H1 (cell line): Measurements from ENCODE around the gene CUEDC2.

Source experiments
- BACH1 ChIP-seq: IDR thresholded peaks from 2 replicates; pipeline ENCODE4 v1.6.1; 2012; ENCODE audit warnings: low read length, improper control_type of control experiment
- CHD1 ChIP-seq: IDR thresholded peaks from 2 replicates; pipeline ENCODE4 v1.6.1; 2012; ENCODE audit warnings: low read depth, low read length, improper control_type of control experiment
- CTCF ChIP-seq, 3 experiments: IDR thresholded peaks; 1 replicate in 2 of 3; 2 replicates in 1 of 3; pipeline versions ENCODE4 v1.5.1 to v1.6.1; 2011; ENCODE audit warnings: low read length in 3 of 3, mild to moderate bottlenecking in 3 of 3, inconsistent platforms in 2 of 3, low read depth in 1 of 3, moderate library complexity in 1 of 3; ENCODE audit not compliant: insufficient read depth in 1 of 3; ENCODE audit errors: control extremely low read depth in 1 of 3
- EP300 ChIP-seq, 2 experiments: IDR thresholded peaks; 1 replicate in 1 of 2; 2 replicates in 1 of 2; pipeline ENCODE4 v1.6.1; 2011 to 2012; ENCODE audit warnings: low read depth in 2 of 2, low read length in 2 of 2, mild to moderate bottlenecking in 2 of 2, borderline replicate concordance in 1 of 2, inconsistent platforms in 1 of 2, moderate library complexity in 1 of 2
- EZH2 ChIP-seq: fragments of 200-600 bp; sonication (generic); IDR thresholded peaks from 2 replicates; pipeline ENCODE4 v1.7.1; 2012; ENCODE audit warnings: low read depth, mild to moderate bottlenecking, moderate library complexity, low read length, inconsistent platforms; ENCODE audit not compliant: severe bottlenecking
- JUND ChIP-seq: IDR thresholded peaks from 2 replicates; pipeline ENCODE4 v1.6.1; 2011; ENCODE audit warnings: mild to moderate bottlenecking, improper control_type of control experiment, low read length
- KDM5A ChIP-seq: fragments of 200-600 bp; IDR thresholded peaks from 2 replicates; pipeline ENCODE4 v1.7.1; 2012; ENCODE audit warnings: mild to moderate bottlenecking, low read length, inconsistent platforms, mixed read lengths
- MAX ChIP-seq: IDR thresholded peaks from 2 replicates; pipeline ENCODE4 v1.6.1; 2012; ENCODE audit warnings: inconsistent platforms
- POLR2AphosphoS5 ChIP-seq: IDR thresholded peaks from 2 replicates; pipeline ENCODE4 v1.6.1; 2011; ENCODE audit warnings: low read depth, low read length
- TAF1 ChIP-seq: IDR thresholded peaks from 2 replicates; pipeline ENCODE4 v1.6.1; 2011; ENCODE audit warnings: mild to moderate bottlenecking, low read depth, low read length
- TBP ChIP-seq: IDR thresholded peaks from 2 replicates; pipeline ENCODE4 v1.6.1; 2011; ENCODE audit warnings: low read depth, low read length, improper control_type of control experiment
- TCF12 ChIP-seq: IDR thresholded peaks from 2 replicates; pipeline ENCODE4 v1.6.1; 2011; ENCODE audit warnings: low read depth, mild to moderate bottlenecking, low read length

- TF ChIP-seq CTCF (IDR thresholded peaks at IDR 0.05; ENCODE audit: control extremely low read depth in 1 of 3, insufficient read depth in 1 of 3, low read depth in 1 of 3, low read length in 3 of 3) (no peak), MAX (no peak), KDM5A (no peak), TBP (no peak), JUND (no peak), POLR2AphosphoS5 (no peak), EP300 (IDR thresholded peaks at IDR 0.05; ENCODE audit: borderline replicate concordance in 1 of 2, low read depth in 2 of 2, low read length in 2 of 2) (no peak), BACH1 (no peak), TCF12 (no peak), TAF1 (no peak), EZH2 (no peak), CHD1 (no peak)
These were observed 12.5 kb upstream of the CUEDC2 start for GRCh38 chr10:102444851-102445250.
